Mammary epithelial cell (primary cell): ENCODE measurements around the gene CLN6.

Source experiments
- CTCF ChIP-seq, 2 donors: IDR thresholded peaks in 1 of 2; conservative IDR thresholded peaks in 1 of 2; 2 replicates each; pipeline ENCODE4 v1.5.1; 2011 to 2012; ENCODE audit warnings: inconsistent platforms in 2 of 2, low read length in 2 of 2, mild to moderate bottlenecking in 2 of 2, control low read depth in 1 of 2, low read depth in 1 of 2; ENCODE audit not compliant: insufficient read depth in 1 of 2; ENCODE audit errors: extremely low read depth in 1 of 2
- EZH2 ChIP-seq: IDR thresholded peaks from 2 replicates; pipeline ENCODE4 v1.6.1; 2012; ENCODE audit warnings: low read length, inconsistent platforms, borderline replicate concordance

DNA sequence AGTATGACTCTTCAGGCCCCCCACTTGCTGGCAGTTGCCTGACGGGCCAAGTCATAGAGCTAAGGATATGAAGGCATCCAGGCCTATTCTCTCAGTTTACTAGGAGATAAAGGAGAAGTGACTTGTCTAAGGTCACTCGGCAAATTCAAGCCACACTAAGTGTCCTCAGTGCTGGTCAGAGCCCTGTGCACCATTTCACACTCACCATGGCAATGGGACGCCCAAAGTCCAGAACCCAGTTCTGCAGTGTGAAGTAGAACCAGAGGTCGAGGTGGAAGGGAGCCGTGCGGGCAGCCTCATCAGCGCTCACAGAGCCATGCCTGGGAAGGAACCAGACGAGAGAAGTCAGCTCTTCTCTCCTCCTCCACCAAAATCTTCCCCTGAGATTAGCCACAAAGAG, 11.2 kb downstream of the CLN6 start:
- TF ChIP-seq EZH2 (no peak), CTCF (conservative IDR thresholded peaks at IDR 0.05 in 1 of 2, IDR thresholded peaks at IDR 0.05 in 1 of 2; ENCODE audit: extremely low read depth in 1 of 2, insufficient read depth in 1 of 2, low read depth in 1 of 2, low read length in 2 of 2) (no peak)
